DND-41 (cell line): Measurements from ENCODE around the gene MIPEP.

ENCODE experiments used
- EZH2 ChIP-seq: IDR thresholded peaks from 3 replicates; pipeline ENCODE4 v1.6.1; 2012; ENCODE audit warnings: borderline replicate concordance, low read depth, mild to moderate bottlenecking, moderate library complexity, low read length, inconsistent platforms; ENCODE audit not compliant: severe bottlenecking
- TF ChIP-seq, protein P1 (sequence below): IDR thresholded peaks from 2 replicates; pipeline ENCODE4 v1.5.1; 2012; ENCODE audit warnings: borderline replicate concordance, low read length, moderate library complexity, mild to moderate bottlenecking; ENCODE audit not compliant: poor library complexity, severe bottlenecking; ENCODE audit errors: extremely low read depth

DNA sequence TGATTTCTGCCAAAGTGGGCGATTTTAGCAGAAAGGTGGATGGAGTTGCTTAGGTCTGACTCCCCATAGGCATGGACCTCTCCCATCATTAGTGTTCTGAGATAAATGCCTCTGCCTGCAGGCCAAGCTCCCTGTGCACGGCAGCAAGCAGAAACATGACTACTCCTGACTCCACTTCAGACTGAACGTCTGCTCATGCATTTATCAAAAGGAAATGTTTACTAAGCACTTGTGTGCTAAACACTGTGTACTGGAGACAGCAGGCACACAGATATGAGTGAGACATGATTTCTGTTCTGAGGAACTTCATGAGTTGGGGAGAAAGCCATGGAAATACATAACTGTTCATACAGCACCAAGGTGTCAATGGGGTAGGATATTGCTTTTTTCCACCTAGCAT is 149.6 kb downstream of the MIPEP start:
- TF ChIP-seq, protein P1, sequence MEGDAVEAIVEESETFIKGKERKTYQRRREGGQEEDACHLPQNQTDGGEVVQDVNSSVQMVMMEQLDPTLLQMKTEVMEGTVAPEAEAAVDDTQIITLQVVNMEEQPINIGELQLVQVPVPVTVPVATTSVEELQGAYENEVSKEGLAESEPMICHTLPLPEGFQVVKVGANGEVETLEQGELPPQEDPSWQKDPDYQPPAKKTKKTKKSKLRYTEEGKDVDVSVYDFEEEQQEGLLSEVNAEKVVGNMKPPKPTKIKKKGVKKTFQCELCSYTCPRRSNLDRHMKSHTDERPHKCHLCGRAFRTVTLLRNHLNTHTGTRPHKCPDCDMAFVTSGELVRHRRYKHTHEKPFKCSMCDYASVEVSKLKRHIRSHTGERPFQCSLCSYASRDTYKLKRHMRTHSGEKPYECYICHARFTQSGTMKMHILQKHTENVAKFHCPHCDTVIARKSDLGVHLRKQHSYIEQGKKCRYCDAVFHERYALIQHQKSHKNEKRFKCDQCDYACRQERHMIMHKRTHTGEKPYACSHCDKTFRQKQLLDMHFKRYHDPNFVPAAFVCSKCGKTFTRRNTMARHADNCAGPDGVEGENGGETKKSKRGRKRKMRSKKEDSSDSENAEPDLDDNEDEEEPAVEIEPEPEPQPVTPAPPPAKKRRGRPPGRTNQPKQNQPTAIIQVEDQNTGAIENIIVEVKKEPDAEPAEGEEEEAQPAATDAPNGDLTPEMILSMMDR, result no peak
- TF ChIP-seq EZH2, result no peak
